ENCODE results near the gene CAV1. TPM values are rescaled to one million over a fixed set of nuclear protein-coding genes. Genes with fewer than 3 reads are reported as not detected.

Gene CAV1
- total and polyA plus RNA-seq, 2 of the 13 experiments (the other 11 are each of a cell fraction or from before 2014, with no cell fraction given), result 0.40 TPM; not detected in 1

DNA sequence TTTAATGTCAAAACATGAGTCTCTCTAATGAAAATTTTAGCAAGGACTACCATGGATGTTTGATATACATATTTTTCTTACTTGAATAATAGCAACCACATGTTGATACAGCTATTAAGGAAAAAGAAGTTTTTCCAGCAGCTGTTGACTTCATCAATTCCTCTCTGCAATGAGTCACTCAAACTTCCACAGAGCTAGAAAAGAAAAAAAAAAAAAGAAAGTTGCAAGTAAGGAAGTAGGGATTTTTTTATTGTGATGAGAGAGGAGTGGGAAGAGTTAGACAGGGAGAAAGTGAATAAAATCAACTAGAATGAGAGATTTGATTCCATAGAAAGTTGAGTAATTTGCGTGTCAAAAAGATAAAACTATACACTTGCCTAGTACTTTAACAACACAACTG is 46.2 kb downstream of the CAV1 start:
- TF ChIP-seq RXRB (CRISPR knock-in tag; IDR thresholded peaks at IDR 0.05; ENCODE audit: borderline replicate concordance), result no peak
- TF ChIP-seq LCORL (IDR thresholded peaks at IDR 0.05), result no peak
- TF ChIP-seq LCORL (CRISPR knock-in tag; IDR thresholded peaks at IDR 0.05), result no peak
- TF ChIP-seq, protein P1, sequence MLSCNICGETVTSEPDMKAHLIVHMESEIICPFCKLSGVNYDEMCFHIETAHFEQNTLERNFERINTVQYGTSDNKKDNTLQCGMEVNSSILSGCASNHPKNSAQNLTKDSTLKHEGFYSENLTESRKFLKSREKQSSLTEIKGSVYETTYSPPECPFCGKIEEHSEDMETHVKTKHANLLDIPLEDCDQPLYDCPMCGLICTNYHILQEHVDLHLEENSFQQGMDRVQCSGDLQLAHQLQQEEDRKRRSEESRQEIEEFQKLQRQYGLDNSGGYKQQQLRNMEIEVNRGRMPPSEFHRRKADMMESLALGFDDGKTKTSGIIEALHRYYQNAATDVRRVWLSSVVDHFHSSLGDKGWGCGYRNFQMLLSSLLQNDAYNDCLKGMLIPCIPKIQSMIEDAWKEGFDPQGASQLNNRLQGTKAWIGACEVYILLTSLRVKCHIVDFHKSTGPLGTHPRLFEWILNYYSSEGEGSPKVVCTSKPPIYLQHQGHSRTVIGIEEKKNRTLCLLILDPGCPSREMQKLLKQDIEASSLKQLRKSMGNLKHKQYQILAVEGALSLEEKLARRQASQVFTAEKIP (CRISPR knock-in tag; IDR thresholded peaks at IDR 0.05; ENCODE audit: borderline replicate concordance), result no peak
- no peak for TF ChIP-seq ZNF30 (CRISPR knock-in tag; IDR thresholded peaks at IDR 0.05)
- TF ChIP-seq ZBTB21 (CRISPR knock-in tag; IDR thresholded peaks at IDR 0.05), result no peak
- Histone ChIP-seq H3K4me2 (ENCODE audit: low read depth, low read length) (no peak overlapping the region), H3K9me3 (ENCODE audit: low read length) (no peaks in the 10 kb centered on the region), H2AFZ (ENCODE audit: low read length) (no peak overlapping the region), H3K79me2 (ENCODE audit: insufficient read depth, low read length) (no peaks in the 10 kb centered on the region), H3K4me1 (ENCODE audit: insufficient read depth, low read length) (no peaks in the 10 kb centered on the region), H3K36me3 (replicated peaks in 1 of 2; ENCODE audit: control insufficient read depth in 1 of 2, insufficient read depth in 2 of 2, low read length in 2 of 2) (no peaks in the 10 kb centered on the region), H3K27me3 (ENCODE audit: control insufficient read depth in 1 of 2, insufficient read depth in 2 of 2, low read length in 2 of 2) (no peaks in the 10 kb centered on the region), H3K4me3 (replicated peaks in 1 of 3; ENCODE audit: insufficient read depth in 1 of 3, low read depth in 2 of 3, low read length in 3 of 3) (no peak overlapping the region), H3K27ac (ENCODE audit: extremely low read length, insufficient read depth, low read length) (no peak overlapping the region), H3K9ac (ENCODE audit: insufficient read depth, low read depth, low read length) (no peak overlapping the region), H4K20me1 (ENCODE audit: insufficient read depth, low read length) (no peaks in the 10 kb centered on the region)
- ATAC-seq, result no peak
- no TSS peak for BruUV-seq (replicated peaks)
- in situ Hi-C loops (cut with HindIII; ENCODE audit: extremely low pct_ligation_motif_present, low pct_unique_long_range_greater_than_20kb), result no loop called here
- intact Hi-C loops (cut with micrococcal nuclease; ENCODE audit: unreplicated experiment), result no loop called here
- WGBS (ENCODE audit: low lambda C conversion rate), result 6% methylated on average over 1 of the region's 1 CpG
- ChIA-PET CTCF (ENCODE audit: low intra/inter-chr PET ratio, low total read pairs) (no interaction called here), POLR2A (no interaction called here)
- no peak for FAIRE-seq
- no peak for DNase-seq (ENCODE audit: low spot score)

DNA sequence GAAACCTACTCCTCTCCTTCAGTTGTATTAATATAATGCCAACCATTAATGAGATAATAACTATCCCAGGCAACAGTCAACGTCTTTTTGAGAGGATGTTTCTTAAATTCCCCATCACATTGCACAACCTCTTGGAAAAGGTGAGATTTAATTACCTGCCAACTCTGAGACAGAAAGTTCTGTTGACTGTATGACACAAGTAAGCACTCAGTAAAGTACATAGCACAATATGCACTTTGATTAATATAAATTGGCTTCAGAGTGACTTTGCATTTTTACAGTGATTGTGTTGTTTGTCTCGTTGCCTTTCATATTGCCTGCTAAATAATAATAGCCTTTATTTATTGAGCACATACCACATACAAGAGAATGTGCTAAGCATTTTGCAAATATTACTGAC is 46.7 kb downstream of the CAV1 start:
- Histone ChIP-seq H3K4me1 (ENCODE audit: insufficient read depth, low read length) (no peaks in the 10 kb centered on the region), H3K9me3 (ENCODE audit: low read length) (no peaks in the 10 kb centered on the region), H3K27me3 (ENCODE audit: control insufficient read depth in 1 of 2, insufficient read depth in 2 of 2, low read length in 2 of 2) (no peaks in the 10 kb centered on the region), H4K20me1 (ENCODE audit: insufficient read depth, low read length) (no peaks in the 10 kb centered on the region), H3K36me3 (replicated peaks in 1 of 2; ENCODE audit: control insufficient read depth in 1 of 2, insufficient read depth in 2 of 2, low read length in 2 of 2) (no peaks in the 10 kb centered on the region), H2AFZ (ENCODE audit: low read length) (no peak overlapping the region), H3K79me2 (ENCODE audit: insufficient read depth, low read length) (no peaks in the 10 kb centered on the region), H3K9ac (ENCODE audit: insufficient read depth, low read depth, low read length) (no peak overlapping the region), H3K4me3 (replicated peaks in 1 of 3; ENCODE audit: insufficient read depth in 1 of 3, low read depth in 2 of 3, low read length in 3 of 3) (no peak overlapping the region), H3K27ac (ENCODE audit: extremely low read length, insufficient read depth, low read length) (no peak overlapping the region), H3K4me2 (ENCODE audit: low read depth, low read length) (no peak overlapping the region)
- TF ChIP-seq ZNF143 (CRISPR knock-in tag; IDR thresholded peaks at IDR 0.05), result no peak
- TF ChIP-seq CEBPB (IDR thresholded peaks at IDR 0.05; ENCODE audit: borderline replicate concordance, low read depth, low read length), result 0 out of 2 replicates have a peak, but pooled peaks have one; percentile 1
- in situ Hi-C loops (cut with HindIII; ENCODE audit: extremely low pct_ligation_motif_present, low pct_unique_long_range_greater_than_20kb) (no loop called here), intact Hi-C loops (cut with micrococcal nuclease; ENCODE audit: unreplicated experiment) (no loop called here)
- ChIA-PET CTCF (ENCODE audit: low intra/inter-chr PET ratio, low total read pairs) (no interaction called here), POLR2A (no interaction called here)
- FAIRE-seq (no peak), ATAC-seq (no peak), DNase-seq (ENCODE audit: low spot score) (no peak)
- BruUV-seq (replicated peaks), result no TSS peak
- 0% methylated on average over 2 of the region's 2 CpGs for WGBS (ENCODE audit: low lambda C conversion rate)

All from HepG2 (cell line).